GM23248 (cell line): ENCODE data around the gene TNRC6B.

ENCODE experiments used
- EZH2 ChIP-seq: fragments of 200-600 bp; sonication (generic); IDR thresholded peaks from 2 replicates; pipeline ENCODE4 v1.6.1; 2018; ENCODE audit warnings: antibody characterized with exemption, mild to moderate bottlenecking; ENCODE audit not compliant: insufficient read depth, poor library complexity, severe bottlenecking
- EZH2phosphoT487 ChIP-seq: fragments of 200-600 bp; sonication (generic); IDR thresholded peaks from 2 replicates; pipeline ENCODE4 v1.6.1; 2018; ENCODE audit warnings: antibody characterized with exemption, moderate library complexity, mild to moderate bottlenecking, low read depth; ENCODE audit not compliant: insufficient read depth

GRCh38 chr22:40231618-40232313 lies 54.0 kb downstream of the TNRC6B start:
- TF ChIP-seq EZH2, result no peak
- no peak for TF ChIP-seq EZH2phosphoT487
